ENCODE results near the gene CADM1. TPM values are rescaled to one million over a fixed set of nuclear protein-coding genes. Genes with fewer than 3 reads are reported as not detected.

The CADM1 gene
- total and polyA plus RNA-seq, 2 donors, result 7.6 to 26.3 TPM

DNA sequence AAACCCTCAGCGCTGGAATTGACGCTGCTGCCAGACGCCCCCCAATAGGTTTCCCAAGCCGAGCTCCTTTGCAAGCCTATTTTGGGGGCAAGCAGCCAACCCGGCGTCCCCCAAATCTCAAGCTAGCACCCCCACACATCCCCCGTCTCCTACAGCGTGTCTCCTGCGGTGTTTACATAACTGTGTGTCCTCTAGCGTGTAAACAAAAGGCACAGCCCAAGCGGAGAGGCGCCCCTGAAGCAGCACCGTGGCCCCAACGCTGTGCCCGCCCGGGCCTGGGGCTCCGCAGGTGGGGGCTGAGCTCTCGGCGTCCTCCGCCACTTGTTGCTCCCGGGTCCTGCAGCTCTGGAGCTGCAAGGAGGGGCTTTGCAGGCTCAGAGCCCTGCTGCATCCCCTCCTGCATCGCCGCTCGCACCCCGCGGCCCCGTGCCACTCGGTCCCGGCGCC is 1.6 kb downstream of the CADM1 start:
- Histone ChIP-seq H3K27me3 (ENCODE audit: control insufficient read depth in 2 of 2, insufficient read depth in 1 of 2, low read length in 1 of 2) (peaks cover 50 to 74% of the 10 kb centered on the region in 2 donors), H3K27ac (ENCODE audit: low read depth in 1 of 2, low read length in 1 of 2) (no peak overlapping the region), H3K4me1 (ENCODE audit: control insufficient read depth in 2 of 2, insufficient read depth in 2 of 2, low read length in 2 of 2) (peaks cover 0 to 16% of the 10 kb centered on the region in 2 donors), H3K4me3 (ENCODE audit: low read length in 2 of 2) (peak overlapping the region; percentile 29 to 43), H3K36me3 (ENCODE audit: control insufficient read depth in 2 of 2, insufficient read depth in 2 of 2, low read length in 1 of 2) (no peaks in the 10 kb centered on the region), H3K9me3 (ENCODE audit: control insufficient read depth in 2 of 2, insufficient read depth in 1 of 2, low read length in 1 of 2) (peaks cover 0 to 4% of the 10 kb centered on the region in 2 donors)
- WGBS, result 4% methylated on average over 30 of the region's 30 CpGs
- no peak for DNase-seq (ENCODE audit: low read depth in 6 of 9, low spot score in 9 of 9)

DNA sequence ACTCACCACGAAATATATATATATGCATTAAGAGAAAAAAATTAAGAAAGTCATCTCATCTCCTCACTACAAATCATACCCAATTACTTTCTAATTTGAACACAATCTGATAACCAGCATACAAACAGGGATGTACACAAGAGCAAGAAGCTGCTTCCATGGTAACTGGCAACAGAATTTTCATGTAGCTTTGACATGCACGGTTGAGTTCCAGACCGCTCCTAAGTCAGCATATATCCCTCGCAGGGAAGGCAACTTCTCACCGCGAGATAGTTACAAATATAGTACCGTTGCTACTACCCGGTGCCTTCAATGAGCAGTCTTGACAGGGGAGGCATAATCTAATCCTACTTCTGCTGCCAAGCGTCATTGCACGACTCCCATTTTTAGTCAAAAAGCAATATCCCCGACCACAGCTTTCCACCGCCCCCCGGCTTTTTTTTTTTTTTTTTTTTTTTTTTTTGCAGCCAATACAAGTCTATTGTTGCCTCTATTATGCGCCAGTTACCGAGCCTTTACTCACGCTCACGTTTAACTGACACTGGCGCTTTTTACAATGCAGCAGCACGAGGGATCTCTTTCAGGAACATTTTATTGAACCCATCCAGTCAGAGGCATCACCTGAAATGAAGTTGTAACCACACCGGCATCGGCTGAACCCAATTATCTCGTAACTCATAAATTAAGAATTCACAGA is 2.2 kb downstream of the CADM1 start:
- H3K4me3 ChIP-seq (ENCODE audit: low read length in 2 of 2), result peak overlapping the region in 1 of 2 donors; percentile 29
- peaks cover 0 to 4% of the 10 kb centered on the region in 2 donors for H3K9me3 ChIP-seq (ENCODE audit: control insufficient read depth in 2 of 2, insufficient read depth in 1 of 2, low read length in 1 of 2)
- peaks cover 46 to 70% of the 10 kb centered on the region in 2 donors for H3K27me3 ChIP-seq (ENCODE audit: control insufficient read depth in 2 of 2, insufficient read depth in 1 of 2, low read length in 1 of 2)
- peaks cover 0 to 16% of the 10 kb centered on the region in 2 donors for H3K4me1 ChIP-seq (ENCODE audit: control insufficient read depth in 2 of 2, insufficient read depth in 2 of 2, low read length in 2 of 2)
- no peaks in the 10 kb centered on the region for H3K36me3 ChIP-seq (ENCODE audit: control insufficient read depth in 2 of 2, insufficient read depth in 2 of 2, low read length in 1 of 2)
- no peak overlapping the region for H3K27ac ChIP-seq (ENCODE audit: low read depth in 1 of 2, low read length in 1 of 2)
- DNase-seq (ENCODE audit: low read depth in 6 of 9, low spot score in 9 of 9), result peak in 1 of 9 donors; percentile 39
- 5% methylated on average over 22 of the region's 22 CpGs for WGBS

GRCh38 chr11:115501502-115501892 is 2.7 kb downstream of the CADM1 start:
- Histone ChIP-seq H3K4me3 (ENCODE audit: low read length in 2 of 2) (no peak overlapping the region), H3K36me3 (ENCODE audit: control insufficient read depth in 2 of 2, insufficient read depth in 2 of 2, low read length in 1 of 2) (no peaks in the 10 kb centered on the region), H3K27ac (ENCODE audit: low read depth in 1 of 2, low read length in 1 of 2) (no peak overlapping the region), H3K9me3 (ENCODE audit: control insufficient read depth in 2 of 2, insufficient read depth in 1 of 2, low read length in 1 of 2) (peaks cover 0 to 4% of the 10 kb centered on the region in 2 donors), H3K4me1 (ENCODE audit: control insufficient read depth in 2 of 2, insufficient read depth in 2 of 2, low read length in 2 of 2) (peaks cover 0 to 16% of the 10 kb centered on the region in 2 donors), H3K27me3 (ENCODE audit: control insufficient read depth in 2 of 2, insufficient read depth in 1 of 2, low read length in 1 of 2) (peaks cover 43 to 69% of the 10 kb centered on the region in 2 donors)
- WGBS, result 26% methylated on average over 8 of the region's 8 CpGs
- no peak for DNase-seq (ENCODE audit: low read depth in 6 of 9, low spot score in 9 of 9)

GRCh38 chr11:115500547-115501501 is 3.4 kb downstream of the CADM1 start:
- Histone ChIP-seq H3K27me3 (ENCODE audit: control insufficient read depth in 2 of 2, insufficient read depth in 1 of 2, low read length in 1 of 2) (peaks cover 43 to 62% of the 10 kb centered on the region in 2 donors), H3K4me3 (ENCODE audit: low read length in 2 of 2) (no peak overlapping the region)
- peak in 1 of 9 donors; percentile 21 for DNase-seq (ENCODE audit: low read depth in 6 of 9, low spot score in 9 of 9)

GRCh38 chr11:115499891-115500290 is 4.3 kb downstream of the CADM1 start:
- no peak overlapping the region for H3K27ac ChIP-seq (ENCODE audit: low read depth in 1 of 2, low read length in 1 of 2)
- WGBS, result 74% methylated on average over 2 of the region's 2 CpGs

More at GRCh38 chr11:115500547-115501501, 3.4 kb downstream of the CADM1 start:
- Histone ChIP-seq H3K9me3 (ENCODE audit: control insufficient read depth in 2 of 2, insufficient read depth in 1 of 2, low read length in 1 of 2) (peaks cover 0 to 4% of the 10 kb centered on the region in 2 donors), H3K4me1 (ENCODE audit: control insufficient read depth in 2 of 2, insufficient read depth in 2 of 2, low read length in 2 of 2) (peaks cover 0 to 16% of the 10 kb centered on the region in 2 donors), H3K27ac (ENCODE audit: low read depth in 1 of 2, low read length in 1 of 2) (peak overlapping the region in 1 of 2 donors; percentile 20), H3K36me3 (ENCODE audit: control insufficient read depth in 2 of 2, insufficient read depth in 2 of 2, low read length in 1 of 2) (no peaks in the 10 kb centered on the region)
- 15% methylated on average over 14 of the region's 14 CpGs for WGBS

DNA sequence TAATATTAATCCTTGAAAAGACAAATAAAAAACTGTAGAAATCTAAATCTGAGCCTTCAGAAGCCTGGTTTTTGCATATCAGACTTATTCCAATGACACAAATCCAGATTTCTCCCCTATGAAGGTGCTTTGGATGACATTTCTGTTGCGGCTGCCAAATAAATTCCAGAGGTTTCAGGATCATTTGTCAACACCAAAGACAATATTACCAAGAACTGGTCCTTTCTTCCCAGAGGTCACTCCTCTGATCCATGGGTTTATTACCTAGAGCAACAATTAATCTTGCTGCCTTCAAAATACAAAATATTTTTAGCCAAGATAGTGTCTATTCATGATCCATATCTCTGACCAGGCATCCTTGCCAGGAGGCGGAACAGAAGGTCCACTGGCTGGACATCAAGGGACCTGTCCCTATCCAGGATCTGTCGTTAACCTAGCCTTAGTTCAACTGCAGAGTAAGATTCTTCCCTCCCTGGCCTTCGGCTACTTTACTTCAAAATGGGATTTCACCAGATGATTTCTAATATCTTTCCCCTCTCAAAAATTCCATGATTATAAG is 4.9 kb downstream of the CADM1 start:
- H3K9me3 ChIP-seq (ENCODE audit: control insufficient read depth in 2 of 2, insufficient read depth in 1 of 2, low read length in 1 of 2), result peaks cover 0 to 2% of the 10 kb centered on the region in 2 donors
- WGBS, result 93% methylated on average over 4 of the region's 4 CpGs
- H3K4me1 ChIP-seq (ENCODE audit: control insufficient read depth in 2 of 2, insufficient read depth in 2 of 2, low read length in 2 of 2), result peaks cover 0 to 20% of the 10 kb centered on the region in 2 donors
- H3K27ac ChIP-seq (ENCODE audit: low read depth in 1 of 2, low read length in 1 of 2), result no peak overlapping the region
- H3K4me3 ChIP-seq (ENCODE audit: low read length in 2 of 2), result no peak overlapping the region
- H3K36me3 ChIP-seq (ENCODE audit: control insufficient read depth in 2 of 2, insufficient read depth in 2 of 2, low read length in 1 of 2), result no peaks in the 10 kb centered on the region
- DNase-seq (ENCODE audit: low read depth in 6 of 9, low spot score in 9 of 9), result no peak
- peaks cover 33 to 48% of the 10 kb centered on the region in 2 donors for H3K27me3 ChIP-seq (ENCODE audit: control insufficient read depth in 2 of 2, insufficient read depth in 1 of 2, low read length in 1 of 2)

More at GRCh38 chr11:115499891-115500290, 4.3 kb downstream of the CADM1 start:
- peaks cover 0 to 4% of the 10 kb centered on the region in 2 donors for H3K9me3 ChIP-seq (ENCODE audit: control insufficient read depth in 2 of 2, insufficient read depth in 1 of 2, low read length in 1 of 2)
- peaks cover 39 to 53% of the 10 kb centered on the region in 2 donors for H3K27me3 ChIP-seq (ENCODE audit: control insufficient read depth in 2 of 2, insufficient read depth in 1 of 2, low read length in 1 of 2)
- peaks cover 0 to 20% of the 10 kb centered on the region in 2 donors for H3K4me1 ChIP-seq (ENCODE audit: control insufficient read depth in 2 of 2, insufficient read depth in 2 of 2, low read length in 2 of 2)
- DNase-seq (ENCODE audit: low read depth in 6 of 9, low spot score in 9 of 9), result no peak
- H3K36me3 ChIP-seq (ENCODE audit: control insufficient read depth in 2 of 2, insufficient read depth in 2 of 2, low read length in 1 of 2), result no peaks in the 10 kb centered on the region
- H3K4me3 ChIP-seq (ENCODE audit: low read length in 2 of 2), result no peak overlapping the region

DNA sequence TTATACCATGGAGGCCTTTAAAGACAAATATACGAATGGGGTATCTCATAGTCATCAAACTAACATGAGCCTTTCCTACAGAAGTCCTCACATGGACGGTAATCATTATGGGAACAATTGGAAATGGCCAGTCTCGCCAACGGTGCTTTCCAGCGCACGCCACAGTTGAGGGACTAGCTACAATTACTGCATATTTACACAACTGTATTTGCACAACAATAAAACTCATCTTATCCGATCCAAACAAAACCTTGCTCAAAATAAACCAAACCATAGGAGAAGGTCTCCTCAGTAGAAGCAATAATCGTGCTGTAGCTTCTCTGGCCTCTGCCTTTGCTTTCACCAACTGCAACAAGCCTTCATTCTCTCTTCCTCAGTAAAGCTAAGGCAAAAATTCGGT is 5.9 kb downstream of the CADM1 start:
- Histone ChIP-seq H3K27me3 (ENCODE audit: control insufficient read depth in 2 of 2, insufficient read depth in 1 of 2, low read length in 1 of 2) (peaks cover 24 to 38% of the 10 kb centered on the region in 2 donors), H3K4me1 (ENCODE audit: control insufficient read depth in 2 of 2, insufficient read depth in 2 of 2, low read length in 2 of 2) (peaks cover 0 to 14% of the 10 kb centered on the region in 2 donors), H3K9me3 (ENCODE audit: control insufficient read depth in 2 of 2, insufficient read depth in 1 of 2, low read length in 1 of 2) (no peaks in the 10 kb centered on the region), H3K4me3 (ENCODE audit: low read length in 2 of 2) (no peak overlapping the region), H3K27ac (ENCODE audit: low read depth in 1 of 2, low read length in 1 of 2) (no peak overlapping the region), H3K36me3 (ENCODE audit: control insufficient read depth in 2 of 2, insufficient read depth in 2 of 2, low read length in 1 of 2) (no peaks in the 10 kb centered on the region)
- WGBS, result 79% methylated on average over 9 of the region's 9 CpGs
- DNase-seq (ENCODE audit: low read depth in 6 of 9, low spot score in 9 of 9), result no peak

- Histone ChIP-seq H3K9me3 (ENCODE audit: control insufficient read depth in 2 of 2, insufficient read depth in 1 of 2, low read length in 1 of 2) (no peaks in the 10 kb centered on the region), H3K27me3 (ENCODE audit: control insufficient read depth in 2 of 2, insufficient read depth in 1 of 2, low read length in 1 of 2) (peaks cover 17 to 28% of the 10 kb centered on the region in 2 donors), H3K4me1 (ENCODE audit: control insufficient read depth in 2 of 2, insufficient read depth in 2 of 2, low read length in 2 of 2) (peaks cover 0 to 11% of the 10 kb centered on the region in 2 donors), H3K36me3 (ENCODE audit: control insufficient read depth in 2 of 2, insufficient read depth in 2 of 2, low read length in 1 of 2) (no peaks in the 10 kb centered on the region), H3K27ac (ENCODE audit: low read depth in 1 of 2, low read length in 1 of 2) (no peak overlapping the region), H3K4me3 (ENCODE audit: low read length in 2 of 2) (no peak overlapping the region)
- DNase-seq (ENCODE audit: low read depth in 6 of 9, low spot score in 9 of 9), result peak in 1 of 9 donors; percentile 26
- WGBS, result 65% methylated on average over 2 of the region's 2 CpGs
Measured at GRCh38 chr11:115497303-115497702, 6.9 kb downstream of the CADM1 start.
